DND-41 (cell line): ENCODE data around the gene PHRF1.
A peak's percentile ranks its signal among the peaks of the same experiment; 100 is the strongest.

Experiments used
- ATAC-seq: fragments of 200-7000 bp; cut with Tn5 transposase; 3 replicates; pipeline ENCODE4 v1.9.1; 2021; ENCODE audit warnings: low read depth; ENCODE audit not compliant: insufficient read depth
- DNase-seq: peaks from one replicate; pipeline ENCODE4 v3.0.0-alpha.2; 2020
- H2AFZ ChIP-seq: 2 replicates; pipeline ENCODE4 v1.6.0; 2012; ENCODE audit warnings: low read depth, low read length
- H3K27ac ChIP-seq: 2 replicates; pipeline ENCODE4 v1.5.1; 2012; ENCODE audit warnings: low read length, inconsistent platforms
- H3K27me3 ChIP-seq: fragments of 200-600 bp; sonication (generic); 2 replicates; pipeline ENCODE4 v1.6.0; 2012; ENCODE audit warnings: low read length, mild to moderate bottlenecking, inconsistent platforms; ENCODE audit not compliant: insufficient read depth, poor library complexity
- H3K36me3 ChIP-seq: 2 replicates; pipeline ENCODE4 v1.5.1; 2012; ENCODE audit warnings: low read length, inconsistent platforms; ENCODE audit not compliant: insufficient read depth
- H3K4me1 ChIP-seq: 2 replicates; pipeline ENCODE4 v1.5.1; 2012; ENCODE audit warnings: mild to moderate bottlenecking, low read length; ENCODE audit not compliant: insufficient read depth
- H3K4me2 ChIP-seq: 2 replicates; pipeline ENCODE4 v1.6.0; 2012; ENCODE audit warnings: mild to moderate bottlenecking, moderate library complexity, low read length, inconsistent platforms; ENCODE audit not compliant: insufficient read depth
- H3K4me3 ChIP-seq, 2 experiments: fragments of 200-600 bp in 1 of 2; shearing (Covaris generic) in 1 of 2; 2 replicates each; pipeline ENCODE4 v1.5.1; 2012 to 2016; ENCODE audit warnings: inconsistent platforms in 2 of 2, low read length in 2 of 2, mild to moderate bottlenecking in 2 of 2, low read depth in 1 of 2, moderate library complexity in 1 of 2
- H3K79me2 ChIP-seq: 2 replicates; pipeline ENCODE4 v1.6.0; 2012; ENCODE audit warnings: low read length, inconsistent platforms; ENCODE audit not compliant: insufficient read depth
- H3K9ac ChIP-seq: 2 replicates; pipeline ENCODE4 v1.6.0; 2012; ENCODE audit warnings: low read depth, mild to moderate bottlenecking, inconsistent platforms, low read length, moderate library complexity
- H3K9me3 ChIP-seq: 2 replicates; pipeline ENCODE4 v1.5.1; 2012; ENCODE audit warnings: low read length, moderate library complexity, mild to moderate bottlenecking, inconsistent platforms; ENCODE audit not compliant: insufficient read depth, severe bottlenecking
- H4K20me1 ChIP-seq: 2 replicates; pipeline ENCODE4 v1.6.0; 2012; ENCODE audit warnings: low read length; ENCODE audit not compliant: insufficient read depth
- CTCF ChIP-seq: IDR thresholded peaks from 2 replicates; pipeline ENCODE4 v1.5.1; 2012; ENCODE audit warnings: borderline replicate concordance, low read length, moderate library complexity, mild to moderate bottlenecking; ENCODE audit not compliant: poor library complexity, severe bottlenecking; ENCODE audit errors: extremely low read depth
- EZH2 ChIP-seq: IDR thresholded peaks from 3 replicates; pipeline ENCODE4 v1.6.1; 2012; ENCODE audit warnings: borderline replicate concordance, low read depth, mild to moderate bottlenecking, moderate library complexity, low read length, inconsistent platforms; ENCODE audit not compliant: severe bottlenecking

PHRF1 gene

GRCh38 chr11:555227-555779 is 21.0 kb upstream of the PHRF1 start:
- H3K4me3 ChIP-seq: peak overlapping the region; percentile 12 to 61; a peak in 2 of 4 replicates
- peak overlapping the region; percentile 69 for H2AFZ ChIP-seq
- H4K20me1 ChIP-seq: no peaks in the 10 kb centered on the region
- H3K79me2 ChIP-seq: no peaks in the 10 kb centered on the region
- H3K4me1 ChIP-seq: peaks cover 21% of the 10 kb centered on the region
- H3K9me3 ChIP-seq: no peaks in the 10 kb centered on the region
- DNase-seq: no peak
- no peaks in the 10 kb centered on the region for H3K36me3 ChIP-seq
- ATAC-seq: peak; percentile 46
- peak overlapping the region; percentile 59 for H3K9ac ChIP-seq
- no peaks in the 10 kb centered on the region for H3K27me3 ChIP-seq
- no peak overlapping the region for H3K27ac ChIP-seq
- TF ChIP-seq CTCF (no peak), EZH2 (no peak)
- H3K4me2 ChIP-seq: peak overlapping the region; percentile 96

- Histone ChIP-seq H4K20me1 (no peaks in the 10 kb centered on the region), H3K4me2 (peak overlapping the region; percentile 96), H3K9me3 (no peaks in the 10 kb centered on the region), H3K4me1 (peaks cover 23% of the 10 kb centered on the region), H3K79me2 (no peaks in the 10 kb centered on the region), H3K27me3 (no peaks in the 10 kb centered on the region), H3K27ac (no peak overlapping the region), H2AFZ (no peak overlapping the region), H3K36me3 (no peaks in the 10 kb centered on the region), H3K4me3 (peak overlapping the region in 1 of 2 experiments; percentile 61; a peak in 1 of 4 replicates), H3K9ac (peak overlapping the region; percentile 59; the same call in 1 of the 2 replicates)
- no peak for ATAC-seq
- DNase-seq: no peak
- TF ChIP-seq EZH2 (no peak), CTCF (no peak)
Observed at GRCh38 chr11:555780-556661, 20.2 kb upstream of the PHRF1 start.

- Histone ChIP-seq H3K79me2 (peaks cover 6% of the 10 kb centered on the region), H4K20me1 (peaks cover 4% of the 10 kb centered on the region), H3K27me3 (no peaks in the 10 kb centered on the region), H3K9me3 (no peaks in the 10 kb centered on the region), H3K36me3 (no peaks in the 10 kb centered on the region), H3K4me2 (no peak overlapping the region), H3K4me3 (no peak overlapping the region), H3K27ac (no peak overlapping the region), H2AFZ (no peak overlapping the region), H3K9ac (no peak overlapping the region), H3K4me1 (peaks cover 29% of the 10 kb centered on the region)
- TF ChIP-seq EZH2 (no peak), CTCF (no peak)
- ATAC-seq: no peak
- DNase-seq: no peak
Observed at GRCh38 chr11:556662-557256, 19.5 kb upstream of the PHRF1 start.
